NB4 (cell line): ENCODE measurements around the gene TASOR2.

Experiments
- CTCF ChIP-seq: IDR thresholded peaks from one replicate; pipeline ENCODE4 v1.5.1; 2012; ENCODE audit warnings: low read depth, low read length
- POLR2A ChIP-seq: IDR thresholded peaks from 2 replicates; pipeline ENCODE4 v1.6.1; 2011; ENCODE audit warnings: mild to moderate bottlenecking; ENCODE audit not compliant: insufficient read length; ENCODE audit errors: extremely low read depth

DNA sequence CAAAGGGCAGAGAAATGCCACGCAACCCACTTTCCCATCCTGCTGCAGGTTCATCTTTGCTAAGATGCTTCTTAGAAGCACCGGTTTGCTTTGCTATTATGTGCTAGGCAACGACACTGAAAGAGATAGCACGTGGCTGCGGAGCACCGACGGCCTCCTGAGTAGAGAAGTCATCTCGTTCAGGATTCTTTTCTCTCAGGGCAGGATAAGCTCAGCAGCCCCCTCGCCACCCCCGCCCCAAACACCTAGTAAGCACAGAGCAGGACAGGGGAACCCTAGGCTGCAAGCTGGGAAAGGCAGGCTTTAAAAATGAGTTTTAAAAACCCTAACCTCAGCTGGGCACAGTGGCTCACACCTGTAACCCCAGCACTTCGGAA, 33.3 kb upstream of the TASOR2 start:
- TF ChIP-seq CTCF: no peak
- no peak for TF ChIP-seq POLR2A
